B cell (primary cell): ENCODE measurements around the gene CAV3. TPM values are rescaled to one million over a fixed set of nuclear protein-coding genes. Genes with fewer than 3 reads are reported as not detected.

Source experiments
- ATAC-seq: fragments of 200-7000 bp; cut with Tn5 transposase; one replicate; pipeline ENCODE4 v1.10.0; 2021; ENCODE audit warnings: low read depth, mild to moderate bottlenecking, moderate number of reproducible peaks, moderate library complexity
- CTCF ChIA-PET: fragments of 350-600 bp; sonication (Branson Sonifier 250); formaldehyde crosslinking; loops from one replicate; lab custom pipeline; 2021; ENCODE audit warnings: antibody characterized with exemption, inconsistent platforms; lab: Charles Lee
- POLR2A ChIA-PET: fragments of 350-600 bp; sonication (Branson Sonifier 250); formaldehyde crosslinking; loops from one replicate; lab custom pipeline; 2021; ENCODE audit warnings: antibody characterized with exemption; lab: Charles Lee
- DNase-seq: peaks from one replicate; pipeline ENCODE4 v3.0.0; 2013
- H2AFZ ChIP-seq: 2 replicates; pipeline ENCODE4 v1.6.1; 2012; ENCODE audit warnings: mild to moderate bottlenecking, low read depth, low read length; ENCODE audit not compliant: insufficient read depth, poor library complexity, severe bottlenecking
- H3K27ac ChIP-seq, 2 donors: 1 replicate in 1 of 2; 2 replicates in 1 of 2; pipeline ENCODE4 v1.5.1; 2012 to 2013; ENCODE audit warnings: low read length in 2 of 2, mild to moderate bottlenecking in 2 of 2, moderate library complexity in 1 of 2
- H3K27me3 ChIP-seq, 4 experiments: fragments of 200-600 bp in 1 of 4; sonication (generic) in 1 of 4; replicated peaks in 1 of 4; 1 replicate in 2 of 4; 2 replicates in 2 of 4; pipeline versions ENCODE4 v1.6.1 to v1.7.0; 2013 to 2016; ENCODE audit warnings: low read length in 3 of 4, mild to moderate bottlenecking in 2 of 4, mixed read lengths in 1 of 4, moderate library complexity in 1 of 4; ENCODE audit not compliant: insufficient read depth in 4 of 4, control insufficient read depth in 3 of 4; ENCODE audit errors: control extremely low read depth in 1 of 4
- H3K36me3 ChIP-seq, 2 experiments: replicated peaks in 1 of 2; 1 replicate in 1 of 2; 2 replicates in 1 of 2; pipeline versions ENCODE4 v1.6.1 to v1.7.1; 2013; ENCODE audit warnings: low read length in 1 of 2; ENCODE audit not compliant: insufficient read depth in 2 of 2, control insufficient read depth in 1 of 2; ENCODE audit errors: control extremely low read depth in 1 of 2, extremely low read depth in 1 of 2
- H3K4me1 ChIP-seq, 2 donors: fragments of 200-600 bp in 1 of 2; sonication (generic) in 1 of 2; 1 replicate in 1 of 2; 2 replicates in 1 of 2; pipeline versions ENCODE4 v1.5.1 to v1.6.1; 2013 to 2017; ENCODE audit warnings: low read length in 2 of 2; ENCODE audit not compliant: control insufficient read depth in 2 of 2, insufficient read depth in 2 of 2
- H3K4me2 ChIP-seq: replicated peaks from 2 replicates; pipeline ENCODE3; 2012; ENCODE audit warnings: mild to moderate bottlenecking, low read depth, low read length; ENCODE audit not compliant: poor library complexity, severe bottlenecking
- H3K4me3 ChIP-seq, 5 experiments: fragments of 200-600 bp in 1 of 5; sonication (generic) in 1 of 5; 1 replicate in 3 of 5; 2 replicates in 2 of 5; pipeline versions ENCODE4 v1.5.1 to v1.7.0; 2011 to 2016; ENCODE audit warnings: low read length in 4 of 5, mild to moderate bottlenecking in 4 of 5, low read depth in 2 of 5, control low read depth in 1 of 5, moderate library complexity in 1 of 5; ENCODE audit not compliant: insufficient read depth in 1 of 5; ENCODE audit errors: control extremely low read depth in 1 of 5, extremely low read depth in 1 of 5
- H3K79me2 ChIP-seq: fragments of 200-600 bp; sonication (generic); one replicate; pipeline ENCODE4 v1.6.0; 2016; ENCODE audit warnings: low read length; ENCODE audit not compliant: control insufficient read depth, insufficient read depth
- H3K9ac ChIP-seq: fragments of 200-600 bp; sonication (generic); 2 replicates; pipeline ENCODE4 v1.6.1; 2017; ENCODE audit warnings: mild to moderate bottlenecking, low read length, moderate library complexity
- H3K9me3 ChIP-seq, 3 donors: one replicate each; pipeline versions ENCODE4 v1.6.1 to v1.7.1; 2013; ENCODE audit warnings: low read length in 2 of 3; ENCODE audit not compliant: control insufficient read depth in 2 of 3, insufficient read depth in 1 of 3; ENCODE audit errors: control extremely low read depth in 1 of 3
- H4K20me1 ChIP-seq: 2 replicates; pipeline ENCODE4 v1.6.0; 2012; ENCODE audit warnings: mild to moderate bottlenecking, low read length; ENCODE audit not compliant: insufficient read depth, control insufficient read depth, poor library complexity, severe bottlenecking
- H3K27ac Mint-ChIP-seq: one replicate; pipeline ENCODE4 v1.8.0; 2021; ENCODE audit warnings: mixed read lengths
- H3K27me3 Mint-ChIP-seq: one replicate; pipeline ENCODE4 v1.8.0; 2021; ENCODE audit warnings: mixed read lengths
- H3K4me1 Mint-ChIP-seq: one replicate; pipeline ENCODE4 v1.8.0; 2021; ENCODE audit warnings: mixed read lengths
- H3K4me3 Mint-ChIP-seq: one replicate; pipeline ENCODE4 v1.8.0; 2021; ENCODE audit warnings: mixed read lengths
- H3K9me3 Mint-ChIP-seq: one replicate; pipeline ENCODE4 v1.8.0; 2022; ENCODE audit warnings: mixed read lengths; ENCODE audit not compliant: insufficient read depth
- CTCF ChIP-seq: fragments of 200-600 bp; IDR thresholded peaks from one replicate; pipeline ENCODE4 v1.8.0; 2022; ENCODE audit warnings: antibody characterized with exemption, mild to moderate bottlenecking
- EZH2 ChIP-seq: IDR thresholded peaks from 2 replicates; pipeline ENCODE4 v1.6.1; 2012; ENCODE audit warnings: borderline replicate concordance, low read depth, mild to moderate bottlenecking, moderate library complexity, low read length; ENCODE audit not compliant: insufficient read depth, poor library complexity, severe bottlenecking
- WGBS: methylation state at CpG from one replicate; pipeline ENCODE4 v1.1.5; 2013; ENCODE audit warnings: missing lambda C conversion rate; ENCODE audit not compliant: insufficient coverage; 5-methylcytosine and 5-hydroxymethylcytosine counted together
- intact Hi-C: fragments of 100-400 bp; cut with micrococcal nuclease; formaldehyde crosslinking; loops from one replicate; pipeline ENCODE4 v1.10.0; 2022
- polyA plus RNA-seq: library from polyadenylated mRNA; depleted of rRNA; stranded (reverse); fragments of >200 nt; gene quantifications from 2 replicates; pipeline ENCODE4 v1.2.3, GENCODE V29; 2012
- total RNA-seq, 2 donors: library from RNA; stranded (reverse); fragments of 120-200 nt in 1 of 2; gene quantifications; 1 replicate in 1 of 2; 2 replicates in 1 of 2; pipeline versions ENCODE4 v1.2.3 to v1.2.4, GENCODE V29; 2013 to 2022

Gene CAV3
- total and polyA plus RNA-seq, 2 donors (not counting 1 experiment from before 2014, with no cell fraction given) = not detected

GRCh38 chr3:8756671-8757070 is 23.1 kb downstream of the CAV3 start:
- Histone ChIP-seq H3K36me3 (no peaks in the 10 kb centered on the region), H3K4me2 (no peak overlapping the region), H3K4me3 (no peak overlapping the region), H3K27ac (no peak overlapping the region), H3K9me3 (peaks cover 0 to 5% (median 0%) of the 10 kb centered on the region in 3 donors), H4K20me1 (no peaks in the 10 kb centered on the region), H3K79me2 (no peaks in the 10 kb centered on the region), H3K4me1 (no peaks in the 10 kb centered on the region), H3K9ac (no peak overlapping the region), H3K27me3 (no peaks in the 10 kb centered on the region), H2AFZ (no peak overlapping the region)
- H3K9me3 Mint-ChIP-seq = no peaks in the 10 kb centered on the region
- TF ChIP-seq CTCF (no peak), EZH2 (no peak)
- H3K27me3 Mint-ChIP-seq = no peaks in the 10 kb centered on the region
- DNase-seq (no peak), ATAC-seq (no peak)
- H3K4me3 Mint-ChIP-seq = no peak overlapping the region
- 91% methylated on average over 7 of the region's 7 CpGs for WGBS
- no peak overlapping the region for H3K27ac Mint-ChIP-seq
- intact Hi-C loops = no loop called here
- no peaks in the 10 kb centered on the region for H3K4me1 Mint-ChIP-seq
- POLR2A ChIA-PET = no interaction called here
- CTCF ChIA-PET = no interaction called here

GRCh38 chr3:8757551-8758518 is 24.2 kb downstream of the CAV3 start:
- Histone ChIP-seq H3K79me2 (no peaks in the 10 kb centered on the region), H3K27ac (no peak overlapping the region), H3K36me3 (no peaks in the 10 kb centered on the region), H4K20me1 (no peaks in the 10 kb centered on the region), H3K9ac (no peak overlapping the region), H3K4me1 (no peaks in the 10 kb centered on the region), H3K4me2 (no peak overlapping the region), H3K4me3 (no peak overlapping the region), H3K9me3 (peaks cover 0 to 3% (median 0%) of the 10 kb centered on the region in 3 donors), H3K27me3 (no peaks in the 10 kb centered on the region), H2AFZ (no peak overlapping the region)
- H3K9me3 Mint-ChIP-seq = no peaks in the 10 kb centered on the region
- ChIA-PET CTCF (no interaction called here), POLR2A (no interaction called here)
- H3K27me3 Mint-ChIP-seq = no peaks in the 10 kb centered on the region
- TF ChIP-seq CTCF (no peak), EZH2 (no peak)
- H3K27ac Mint-ChIP-seq = no peak overlapping the region
- H3K4me1 Mint-ChIP-seq = no peaks in the 10 kb centered on the region
- intact Hi-C loops = no loop called here
- WGBS = 84% methylated on average over 11 of the region's 24 CpGs
- no peak for DNase-seq
- H3K4me3 Mint-ChIP-seq = no peak overlapping the region
- ATAC-seq = no peak
